GM18861 (cell line): ENCODE results near the gene KRT16.
"Not testable (repeated sequence)": the region's sequence is repeated elsewhere in the genome, so short reads cannot be mapped to it uniquely, and the experiment has no call there.

ENCODE experiments used
- ATAC-seq: cut with Tn5 transposase; IDR thresholded peaks from one replicate; pipeline ENCODE4 v1.9.1; 2021; ENCODE audit not compliant: unreplicated experiment

The KRT16 gene

GRCh38 chr17:41628073-41628370 is 15.5 kb upstream of the KRT16 start:
- not testable (repeated sequence) for ATAC-seq

- no peak for ATAC-seq
Measured at GRCh38 chr17:41627316-41628072, 14.9 kb upstream of the KRT16 start.

- ATAC-seq = not testable (repeated sequence)
Measured at GRCh38 chr17:41626914-41627295, 14.3 kb upstream of the KRT16 start.

DNA sequence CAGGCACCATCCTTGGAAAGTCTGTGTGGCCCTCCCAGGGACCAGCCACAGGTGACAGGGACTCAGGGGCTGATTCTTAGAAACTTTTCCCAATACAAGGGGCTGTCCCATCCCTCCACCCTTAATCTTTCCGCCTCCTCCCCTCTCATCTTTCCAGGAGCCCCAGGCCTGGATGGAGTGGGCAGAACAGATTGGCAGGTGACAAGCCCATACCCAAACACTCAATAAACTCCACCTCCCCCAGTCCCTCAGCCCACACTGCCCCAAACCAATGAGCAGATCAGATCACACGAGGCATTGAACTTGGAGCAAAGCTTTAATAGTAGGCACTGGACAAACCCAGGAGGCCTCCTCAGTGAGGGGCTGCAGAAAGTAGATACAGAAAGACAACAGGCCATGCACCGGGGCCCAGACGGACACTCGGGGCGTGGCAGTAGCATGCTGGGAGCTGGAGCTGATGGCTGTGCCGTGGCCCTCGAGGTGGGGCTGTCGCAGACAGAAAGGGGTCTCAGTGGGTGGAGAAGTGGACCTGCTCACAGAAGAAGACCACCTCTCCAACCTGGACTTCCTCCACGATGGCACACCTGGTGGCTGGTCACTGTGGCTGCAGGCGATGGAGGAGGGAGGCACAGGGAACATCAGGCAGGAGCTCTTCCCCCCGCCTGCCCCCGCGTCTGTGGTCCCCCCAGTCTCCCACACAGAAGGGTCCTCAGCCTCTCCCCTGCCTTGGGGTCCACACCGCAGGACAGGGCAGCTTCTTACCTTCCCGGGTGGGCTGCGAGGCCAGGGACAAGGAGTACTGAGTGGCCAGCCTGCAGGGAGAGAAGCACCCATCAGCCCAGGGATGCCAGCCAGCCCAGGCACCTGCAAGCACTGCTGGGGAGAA is 13.7 kb upstream of the KRT16 start:
- not testable (repeated sequence) for ATAC-seq

- ATAC-seq = no peak
Measured at GRCh38 chr17:41625602-41626001, 13.0 kb upstream of the KRT16 start.

- no peak for ATAC-seq
Measured at GRCh38 chr17:41624208-41625101, 11.9 kb upstream of the KRT16 start, which contains the start of gene KRT17. TSS of gene KRT17 (minus strand) at chr17:41624575. CDS start at chr17:41624509, 66 bp downstream.

DNA sequence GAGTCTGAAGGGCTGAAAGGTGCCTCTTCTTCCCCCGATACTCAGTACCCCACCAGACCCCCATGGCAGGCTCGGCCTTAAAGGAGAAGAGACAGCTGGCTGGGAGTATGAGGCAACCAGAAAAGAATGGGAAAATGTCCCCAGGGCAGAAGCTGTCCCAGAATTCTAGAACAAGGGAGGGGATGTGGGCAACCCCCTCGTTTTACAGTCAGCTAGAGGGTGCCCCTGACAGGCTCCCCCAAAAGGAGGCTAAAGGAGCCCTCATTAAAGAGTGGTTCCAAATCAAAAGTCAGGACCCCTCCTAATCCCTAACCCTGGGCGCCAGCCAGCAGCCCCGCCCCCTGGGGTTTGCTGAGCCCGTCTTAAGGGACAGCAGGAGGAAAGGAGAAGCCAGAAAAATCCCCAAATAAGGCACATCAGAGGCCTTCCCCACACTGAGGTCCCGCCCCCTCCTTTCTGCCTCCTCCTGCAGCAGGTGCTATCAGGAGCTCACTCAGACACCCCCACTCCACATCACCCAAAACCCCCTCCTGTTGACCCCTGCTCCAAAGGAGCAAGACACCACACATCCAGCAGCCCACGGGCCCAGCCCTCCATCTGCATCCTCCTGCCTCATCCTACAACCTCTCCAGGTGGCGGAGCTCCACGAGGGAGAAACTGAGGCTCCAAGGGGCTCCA is 10.8 kb upstream of the KRT16 start:
- not testable (repeated sequence) for ATAC-seq

DNA sequence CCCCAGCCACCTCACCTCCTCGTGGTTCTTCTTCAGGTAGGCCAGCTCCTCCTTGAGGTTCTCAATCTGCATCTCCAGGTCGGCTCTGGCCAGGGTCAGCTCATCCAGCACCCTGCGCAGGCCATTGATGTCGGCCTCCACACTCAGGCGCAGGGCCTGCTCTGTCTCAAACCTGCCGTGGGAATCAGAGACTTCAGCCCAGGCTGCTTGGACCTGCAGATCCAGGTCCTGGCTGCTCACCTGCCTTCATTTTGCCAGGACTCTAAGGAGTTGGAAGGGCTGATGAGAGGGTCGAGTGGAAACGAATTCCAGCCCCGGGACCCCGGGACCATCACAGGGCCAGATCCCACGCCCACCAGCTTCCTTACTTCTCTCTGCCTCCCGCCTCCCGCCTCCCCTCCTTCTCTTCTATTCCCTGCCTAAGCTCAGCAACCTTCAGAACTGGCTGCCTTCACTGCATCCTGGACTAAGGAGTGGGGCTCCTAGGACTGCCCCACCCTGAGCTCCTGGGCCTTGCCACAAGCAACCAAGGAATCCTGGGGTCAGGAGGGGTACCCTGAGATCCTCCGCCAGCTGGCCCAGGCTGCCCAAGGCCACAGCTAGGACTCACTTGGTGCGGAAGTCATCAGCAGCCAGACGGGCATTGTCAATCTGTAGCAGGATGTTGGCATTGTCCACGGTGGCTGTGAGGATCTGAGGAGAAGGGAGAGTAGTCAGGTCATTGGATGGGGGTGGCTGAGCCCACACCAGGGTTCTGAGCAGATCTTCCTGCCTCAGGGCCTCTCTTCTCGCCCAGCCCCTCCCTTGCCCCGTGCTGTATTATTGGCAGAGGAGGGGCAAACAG is 10.0 kb upstream of the KRT16 start:
- not testable (repeated sequence) for ATAC-seq

DNA sequence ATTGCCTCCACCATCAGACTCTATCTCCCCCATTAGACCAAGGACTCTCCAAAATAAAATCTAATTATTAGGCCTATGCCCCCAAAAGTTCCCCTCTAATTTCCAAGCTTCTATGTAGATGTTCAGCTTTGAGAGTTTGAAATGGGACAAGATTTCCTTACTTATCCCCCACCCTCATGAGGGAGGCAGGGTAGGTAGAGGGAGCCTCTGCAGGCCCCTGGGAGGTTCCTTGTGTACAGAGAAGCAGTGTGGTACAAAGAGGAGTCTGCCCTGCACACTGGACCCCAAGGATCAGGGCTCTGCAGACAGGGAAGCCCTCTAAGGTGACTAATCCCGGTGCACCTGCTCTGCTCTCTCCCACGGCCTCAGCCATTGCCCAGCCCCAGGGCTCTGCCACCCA is 9.3 kb upstream of the KRT16 start:
- no peak for ATAC-seq

- ATAC-seq = not testable (repeated sequence)
Measured at GRCh38 chr17:41621435-41621817, 8.9 kb upstream of the KRT16 start.

- ATAC-seq = no peak
Measured at GRCh38 chr17:41620583-41621434, 8.2 kb upstream of the KRT16 start.

- ATAC-seq = not testable (repeated sequence)
Measured at GRCh38 chr17:41619927-41620582, 7.5 kb upstream of the KRT16 start.

- ATAC-seq = no peak
Measured at GRCh38 chr17:41619036-41619926, 6.7 kb upstream of the KRT16 start.

DNA sequence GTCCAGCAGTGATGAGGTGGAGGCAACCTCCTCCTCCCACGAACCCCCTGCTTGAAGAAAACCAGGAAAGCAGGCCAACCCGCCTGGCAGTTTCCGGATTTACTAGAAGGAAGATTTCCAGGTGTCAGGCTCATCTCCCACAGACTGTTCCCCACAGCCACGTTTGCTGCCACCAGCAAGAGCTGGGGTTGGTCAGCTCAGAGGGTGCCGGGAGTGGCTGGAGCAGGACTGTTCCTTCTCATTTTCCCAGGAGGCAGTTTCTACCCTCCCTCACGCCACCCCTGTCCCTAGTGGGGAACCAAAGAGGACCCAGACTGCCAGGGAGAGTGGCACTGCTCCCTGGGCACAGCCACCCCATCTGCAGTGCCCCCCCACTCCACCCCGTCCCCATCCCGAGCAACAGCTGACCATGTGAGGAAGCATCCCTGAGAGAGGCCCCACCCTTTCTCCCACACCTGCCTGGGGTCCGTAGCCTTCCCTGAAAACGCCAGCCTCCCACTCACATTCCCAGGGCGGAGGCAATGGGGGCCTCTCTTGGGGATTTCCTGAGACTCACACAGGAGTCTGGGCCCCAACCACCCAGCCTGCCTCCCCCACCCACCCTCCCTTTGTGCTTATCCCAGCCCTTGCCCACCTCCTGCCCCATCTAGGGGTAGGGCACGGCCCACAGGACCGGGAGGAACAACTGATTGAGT is 5.9 kb upstream of the KRT16 start:
- ATAC-seq = no peak

DNA sequence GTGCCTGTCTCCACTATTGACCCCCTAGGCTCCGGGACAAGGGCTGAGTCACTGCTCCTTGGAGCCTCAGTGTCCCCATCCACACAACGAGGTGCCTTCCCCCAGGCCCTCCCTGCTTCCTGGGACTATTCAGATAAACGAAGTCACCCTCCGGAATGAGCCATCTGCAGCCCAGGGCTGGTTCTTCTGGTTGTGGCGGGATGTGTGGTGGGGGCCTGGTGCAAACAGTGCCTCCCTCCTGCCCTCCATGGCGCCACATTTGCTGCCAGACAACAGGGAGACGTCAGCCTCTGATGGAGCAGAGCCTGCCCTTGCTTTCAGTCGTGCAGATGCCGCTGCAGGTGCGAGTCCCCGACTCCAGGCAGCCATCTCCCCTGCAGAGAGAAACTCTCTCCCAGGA is 5.1 kb upstream of the KRT16 start:
- ATAC-seq = no peak

- no peak for ATAC-seq
Measured at GRCh38 chr17:41617136-41617535, 4.6 kb upstream of the KRT16 start.

DNA sequence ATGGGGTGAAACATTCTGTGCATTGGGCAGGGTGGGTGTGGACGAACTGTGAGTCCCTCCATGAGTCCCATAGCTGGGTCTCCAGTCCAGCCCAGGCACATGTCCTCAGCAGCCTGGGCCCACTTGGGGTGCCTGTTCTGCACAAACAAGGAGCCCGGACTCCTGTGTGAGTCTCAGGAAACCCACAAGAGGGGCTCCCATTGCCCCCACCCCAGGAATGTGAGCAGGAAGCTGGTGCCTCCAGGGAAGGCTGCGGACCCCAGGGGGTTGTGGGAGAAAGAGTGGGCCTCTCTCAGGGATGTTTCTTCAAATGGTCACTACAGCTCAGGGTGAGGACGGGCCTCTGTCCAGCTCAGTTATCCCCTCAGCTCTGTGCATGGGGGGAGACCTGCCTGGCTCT is 3.9 kb upstream of the KRT16 start:
- ATAC-seq = not testable (repeated sequence)
